ENCODE measurements around the gene KRT83. TPM values are rescaled to one million over a fixed set of nuclear protein-coding genes. Genes with fewer than 3 reads are reported as not detected.

KRT83 gene
- total RNA-seq, 4 donors from 2014 or later: 0.21 TPM; not detected in 3

DNA sequence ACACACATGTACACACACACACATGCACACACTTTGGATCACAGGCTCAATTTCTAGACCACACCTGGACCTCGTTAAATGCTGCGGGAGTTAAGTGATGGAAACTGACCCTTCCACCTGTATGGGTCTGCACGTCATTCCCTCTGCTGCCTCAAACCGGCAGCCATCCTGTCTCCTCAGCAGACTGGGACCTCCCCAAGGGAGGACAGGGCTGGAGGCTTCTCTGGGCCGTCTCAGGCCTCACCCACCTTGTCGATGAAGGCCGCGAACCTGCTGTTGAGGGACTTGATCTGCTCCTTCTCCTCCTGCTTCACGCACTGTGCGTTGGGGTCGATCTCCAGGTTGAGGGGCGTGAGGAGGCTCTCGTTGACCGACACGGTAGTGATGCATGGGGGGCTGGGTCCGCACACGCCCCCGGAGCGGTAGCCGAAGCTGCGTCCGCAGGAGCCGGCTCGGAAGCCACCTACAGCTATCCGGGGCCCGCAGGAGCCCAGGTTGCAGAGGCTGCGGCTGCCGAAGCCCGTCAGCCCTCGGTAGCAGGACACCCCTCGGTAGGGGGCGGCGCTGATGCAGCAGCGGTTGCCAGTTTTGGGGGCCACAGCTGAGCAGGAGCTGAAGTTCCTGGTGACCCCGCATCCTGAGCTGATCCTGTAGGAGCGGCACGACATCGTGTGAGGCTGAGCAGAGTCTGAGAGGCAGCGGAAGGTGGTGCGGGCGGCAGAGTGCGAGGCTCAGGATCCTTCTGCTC is 45.7 kb upstream of the KRT83 start, which contains the start of gene KRT85:
KRT85 (minus strand) TSS at position 744 of the 748 bp plus-strand sequence; CDS start at position 668, 76 bp downstream.
- intact Hi-C loops (cut with DNase I; ENCODE audit: low total_unique reads): no loop called here
- Histone ChIP-seq H3K4me3 (no peak within 1 kb of the TSS), H3K4me1 (no peaks in the 10 kb centered on the region), H3K27ac (no peak within 1 kb of the TSS), H3K27me3 (no peaks in the 10 kb centered on the region), H3K9me3 (no peaks in the 10 kb centered on the region), H3K36me3 (no peaks in the 10 kb centered on the region)
- DNase-seq: no peak
- TF ChIP-seq, protein P1, sequence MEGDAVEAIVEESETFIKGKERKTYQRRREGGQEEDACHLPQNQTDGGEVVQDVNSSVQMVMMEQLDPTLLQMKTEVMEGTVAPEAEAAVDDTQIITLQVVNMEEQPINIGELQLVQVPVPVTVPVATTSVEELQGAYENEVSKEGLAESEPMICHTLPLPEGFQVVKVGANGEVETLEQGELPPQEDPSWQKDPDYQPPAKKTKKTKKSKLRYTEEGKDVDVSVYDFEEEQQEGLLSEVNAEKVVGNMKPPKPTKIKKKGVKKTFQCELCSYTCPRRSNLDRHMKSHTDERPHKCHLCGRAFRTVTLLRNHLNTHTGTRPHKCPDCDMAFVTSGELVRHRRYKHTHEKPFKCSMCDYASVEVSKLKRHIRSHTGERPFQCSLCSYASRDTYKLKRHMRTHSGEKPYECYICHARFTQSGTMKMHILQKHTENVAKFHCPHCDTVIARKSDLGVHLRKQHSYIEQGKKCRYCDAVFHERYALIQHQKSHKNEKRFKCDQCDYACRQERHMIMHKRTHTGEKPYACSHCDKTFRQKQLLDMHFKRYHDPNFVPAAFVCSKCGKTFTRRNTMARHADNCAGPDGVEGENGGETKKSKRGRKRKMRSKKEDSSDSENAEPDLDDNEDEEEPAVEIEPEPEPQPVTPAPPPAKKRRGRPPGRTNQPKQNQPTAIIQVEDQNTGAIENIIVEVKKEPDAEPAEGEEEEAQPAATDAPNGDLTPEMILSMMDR (IDR thresholded peaks at IDR 0.05): no peak
- TF ChIP-seq POLR2A (IDR thresholded peaks at IDR 0.05): no peak

- no peak for DNase-seq
Observed at GRCh38 chr12:52364901-52365489, 43.8 kb upstream of the KRT83 start.

GRCh38 chr12:52364061-52364460 is 42.9 kb upstream of the KRT83 start:
- no peak overlapping the region for H3K27ac ChIP-seq
- H3K4me3 ChIP-seq: no peak overlapping the region
- no peaks in the 10 kb centered on the region for H3K9me3 ChIP-seq
- TF ChIP-seq POLR2A (IDR thresholded peaks at IDR 0.05): no peak
- TF ChIP-seq, protein P1 (IDR thresholded peaks at IDR 0.05): no peak
- intact Hi-C loops (cut with DNase I; ENCODE audit: low total_unique reads): no loop called here
- no peaks in the 10 kb centered on the region for H3K36me3 ChIP-seq
- H3K27me3 ChIP-seq: no peaks in the 10 kb centered on the region
- H3K4me1 ChIP-seq: no peaks in the 10 kb centered on the region
- DNase-seq: no peak

More at GRCh38 chr12:52364901-52365489, 43.8 kb upstream of the KRT83 start:
- H3K36me3 ChIP-seq: no peaks in the 10 kb centered on the region
- no peak for TF ChIP-seq POLR2A (IDR thresholded peaks at IDR 0.05)
- TF ChIP-seq, protein P1 (IDR thresholded peaks at IDR 0.05): no peak
- H3K4me1 ChIP-seq: no peaks in the 10 kb centered on the region
- no peaks in the 10 kb centered on the region for H3K9me3 ChIP-seq
- no peaks in the 10 kb centered on the region for H3K27me3 ChIP-seq
- no peak overlapping the region for H3K4me3 ChIP-seq
- intact Hi-C loops (cut with DNase I; ENCODE audit: low total_unique reads): no loop called here
- no peak overlapping the region for H3K27ac ChIP-seq

DNA sequence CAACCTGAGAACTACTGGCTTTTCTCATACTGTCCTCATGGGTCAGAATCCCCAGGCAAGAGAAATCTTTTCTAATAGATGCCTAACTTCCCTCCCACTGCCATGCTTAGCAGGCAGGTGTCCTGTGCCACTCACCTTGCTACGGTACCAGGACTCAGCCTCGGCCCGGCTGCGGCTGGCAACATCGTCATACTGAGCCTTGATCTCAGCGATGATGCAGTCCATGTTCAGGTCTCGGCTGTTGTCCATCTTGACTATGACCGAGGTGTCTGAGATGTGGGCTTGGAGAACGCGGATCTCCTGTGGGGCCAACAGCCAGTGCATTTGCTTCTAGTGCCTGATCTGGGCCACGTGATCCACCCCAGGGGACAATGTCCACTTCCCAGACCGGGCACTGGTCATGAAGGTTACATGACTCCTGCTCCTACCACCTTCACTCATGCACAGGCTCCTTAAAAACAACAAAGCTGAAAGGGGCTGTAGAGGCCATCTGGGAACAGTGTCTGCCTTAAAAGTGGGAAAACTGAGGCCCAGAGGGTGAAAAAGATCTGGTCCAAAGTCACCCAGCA is 42.0 kb upstream of the KRT83 start:
- Histone ChIP-seq H3K4me1 (no peaks in the 10 kb centered on the region), H3K9me3 (no peaks in the 10 kb centered on the region), H3K27ac (no peak overlapping the region), H3K36me3 (no peaks in the 10 kb centered on the region), H3K4me3 (no peak overlapping the region), H3K27me3 (no peaks in the 10 kb centered on the region)
- intact Hi-C loops (cut with DNase I; ENCODE audit: low total_unique reads): no loop called here
- no peak for DNase-seq
- TF ChIP-seq, protein P1 (IDR thresholded peaks at IDR 0.05): no peak
- TF ChIP-seq POLR2A (IDR thresholded peaks at IDR 0.05): no peak

All from uterus (tissue), 4 donors.